ENCODE results near the gene TRIP11.

TRIP11 gene

GRCh38 chr14:91956616-91957015 is 83.2 kb downstream of the TRIP11 start:
- Histone ChIP-seq H3K9me3 (ENCODE audit: control insufficient read depth in 2 of 2, low read length in 2 of 2) (no peaks in the 10 kb centered on the region), H3K4me3 (ENCODE audit: low read length in 2 of 2) (no peak overlapping the region), H3K27me3 (ENCODE audit: control insufficient read depth in 1 of 2, insufficient read depth in 2 of 2, low read length in 2 of 2) (peaks cover 2 to 4% of the 10 kb centered on the region in 2 donors), H3K9ac (ENCODE audit: low read length in 2 of 2) (no peak overlapping the region), H3K4me1 (ENCODE audit: control insufficient read depth, insufficient read depth, low read length) (no peaks in the 10 kb centered on the region), H3K27ac (ENCODE audit: low read length) (no peak overlapping the region), H3K36me3 (ENCODE audit: control insufficient read depth in 2 of 2, insufficient read depth in 2 of 2, low read length in 2 of 2) (no peaks in the 10 kb centered on the region)

- Histone ChIP-seq H3K27ac (ENCODE audit: low read length) (no peak overlapping the region), H3K4me1 (ENCODE audit: control insufficient read depth, insufficient read depth, low read length) (no peaks in the 10 kb centered on the region), H3K9me3 (ENCODE audit: control insufficient read depth in 2 of 2, low read length in 2 of 2) (no peaks in the 10 kb centered on the region), H3K36me3 (ENCODE audit: control insufficient read depth in 2 of 2, insufficient read depth in 2 of 2, low read length in 2 of 2) (no peaks in the 10 kb centered on the region), H3K9ac (ENCODE audit: low read length in 2 of 2) (no peak overlapping the region), H3K4me3 (ENCODE audit: low read length in 2 of 2) (no peak overlapping the region), H3K27me3 (ENCODE audit: control insufficient read depth in 1 of 2, insufficient read depth in 2 of 2, low read length in 2 of 2) (peaks cover 2 to 4% of the 10 kb centered on the region in 2 donors)
Measured at GRCh38 chr14:91955168-91955567, 84.7 kb downstream of the TRIP11 start.

- no peak overlapping the region for H3K27ac ChIP-seq (ENCODE audit: low read length)
- H3K9ac ChIP-seq (ENCODE audit: low read length in 2 of 2), result no peak overlapping the region
- no peak overlapping the region for H3K4me3 ChIP-seq (ENCODE audit: low read length in 2 of 2)
- no peaks in the 10 kb centered on the region for H3K36me3 ChIP-seq (ENCODE audit: control insufficient read depth in 2 of 2, insufficient read depth in 2 of 2, low read length in 2 of 2)
- no peaks in the 10 kb centered on the region for H3K4me1 ChIP-seq (ENCODE audit: control insufficient read depth, insufficient read depth, low read length)
- H3K27me3 ChIP-seq (ENCODE audit: control insufficient read depth in 1 of 2, insufficient read depth in 2 of 2, low read length in 2 of 2), result peaks cover 0 to 2% of the 10 kb centered on the region in 2 donors
- no peaks in the 10 kb centered on the region for H3K9me3 ChIP-seq (ENCODE audit: control insufficient read depth in 2 of 2, low read length in 2 of 2)
Measured at GRCh38 chr14:91953170-91953985, 86.5 kb downstream of the TRIP11 start.

- Histone ChIP-seq H3K27me3 (ENCODE audit: control insufficient read depth in 1 of 2, insufficient read depth in 2 of 2, low read length in 2 of 2) (peaks cover 0 to 9% of the 10 kb centered on the region in 2 donors), H3K4me3 (ENCODE audit: low read length in 2 of 2) (peak within 1 kb of the TSS; percentile 56 to 74), H3K4me1 (ENCODE audit: control insufficient read depth, insufficient read depth, low read length) (peaks cover 21% of the 10 kb centered on the region), H3K27ac (ENCODE audit: low read length) (peak within 1 kb of the TSS; percentile 66), H3K36me3 (ENCODE audit: control insufficient read depth in 2 of 2, insufficient read depth in 2 of 2, low read length in 2 of 2) (no peaks in the 10 kb centered on the region), H3K9me3 (ENCODE audit: control insufficient read depth in 2 of 2, low read length in 2 of 2) (no peaks in the 10 kb centered on the region), H3K9ac (ENCODE audit: low read length in 2 of 2) (peak within 1 kb of the TSS; percentile 47 to 52)
Measured at GRCh38 chr14:91947475-91948184, 92.2 kb downstream of the TRIP11 start, which contains the start of gene FBLN5. Gene FBLN5, minus strand, starts transcription at chr14:91947694. Its CDS starts 465 bp downstream, at chr14:91947229.

- H3K36me3 ChIP-seq (ENCODE audit: control insufficient read depth in 2 of 2, insufficient read depth in 2 of 2, low read length in 2 of 2), result no peaks in the 10 kb centered on the region
- H3K9me3 ChIP-seq (ENCODE audit: control insufficient read depth in 2 of 2, low read length in 2 of 2), result no peaks in the 10 kb centered on the region
- peaks cover 0 to 9% of the 10 kb centered on the region in 2 donors for H3K27me3 ChIP-seq (ENCODE audit: control insufficient read depth in 1 of 2, insufficient read depth in 2 of 2, low read length in 2 of 2)
- H3K4me1 ChIP-seq (ENCODE audit: control insufficient read depth, insufficient read depth, low read length), result peaks cover 21% of the 10 kb centered on the region
- peak overlapping the region; percentile 47 to 52 for H3K9ac ChIP-seq (ENCODE audit: low read length in 2 of 2)
- peak overlapping the region; percentile 56 to 74 for H3K4me3 ChIP-seq (ENCODE audit: low read length in 2 of 2)
- H3K27ac ChIP-seq (ENCODE audit: low read length), result peak overlapping the region; percentile 66
Measured at GRCh38 chr14:91946622-91947474, 93.0 kb downstream of the TRIP11 start.

- Histone ChIP-seq H3K27ac (ENCODE audit: low read length) (peak overlapping the region; percentile 66), H3K36me3 (ENCODE audit: control insufficient read depth in 2 of 2, insufficient read depth in 2 of 2, low read length in 2 of 2) (no peaks in the 10 kb centered on the region), H3K9me3 (ENCODE audit: control insufficient read depth in 2 of 2, low read length in 2 of 2) (no peaks in the 10 kb centered on the region), H3K4me3 (ENCODE audit: low read length in 2 of 2) (peak overlapping the region; percentile 41 to 74), H3K9ac (ENCODE audit: low read length in 2 of 2) (peak overlapping the region; percentile 47 to 49), H3K27me3 (ENCODE audit: control insufficient read depth in 1 of 2, insufficient read depth in 2 of 2, low read length in 2 of 2) (peaks cover 0 to 9% of the 10 kb centered on the region in 2 donors), H3K4me1 (ENCODE audit: control insufficient read depth, insufficient read depth, low read length) (peaks cover 21% of the 10 kb centered on the region)
Measured at GRCh38 chr14:91945751-91946621, 93.9 kb downstream of the TRIP11 start.

- H3K4me3 ChIP-seq (ENCODE audit: low read length in 2 of 2), result no peak overlapping the region
Measured at GRCh38 chr14:91942946-91943345, 96.9 kb downstream of the TRIP11 start.

GRCh38 chr14:91942128-91942527 is 97.7 kb downstream of the TRIP11 start:
- Histone ChIP-seq H3K4me3 (ENCODE audit: low read length in 2 of 2) (no peak overlapping the region), H3K27ac (ENCODE audit: low read length) (no peak overlapping the region), H3K36me3 (ENCODE audit: control insufficient read depth in 2 of 2, insufficient read depth in 2 of 2, low read length in 2 of 2) (peaks cover 0 to 6% of the 10 kb centered on the region in 2 donors), H3K4me1 (ENCODE audit: control insufficient read depth, insufficient read depth, low read length) (peaks cover 17% of the 10 kb centered on the region), H3K9ac (ENCODE audit: low read length in 2 of 2) (no peak overlapping the region), H3K27me3 (ENCODE audit: control insufficient read depth in 1 of 2, insufficient read depth in 2 of 2, low read length in 2 of 2) (peaks cover 0 to 6% of the 10 kb centered on the region in 2 donors), H3K9me3 (ENCODE audit: control insufficient read depth in 2 of 2, low read length in 2 of 2) (peaks cover 0 to 3% of the 10 kb centered on the region in 2 donors)

More at GRCh38 chr14:91942946-91943345, 96.9 kb downstream of the TRIP11 start:
- Histone ChIP-seq H3K27ac (ENCODE audit: low read length) (no peak overlapping the region), H3K36me3 (ENCODE audit: control insufficient read depth in 2 of 2, insufficient read depth in 2 of 2, low read length in 2 of 2) (peaks cover 0 to 6% of the 10 kb centered on the region in 2 donors), H3K27me3 (ENCODE audit: control insufficient read depth in 1 of 2, insufficient read depth in 2 of 2, low read length in 2 of 2) (peaks cover 0 to 9% of the 10 kb centered on the region in 2 donors), H3K9ac (ENCODE audit: low read length in 2 of 2) (no peak overlapping the region), H3K9me3 (ENCODE audit: control insufficient read depth in 2 of 2, low read length in 2 of 2) (peaks cover 0 to 3% of the 10 kb centered on the region in 2 donors), H3K4me1 (ENCODE audit: control insufficient read depth, insufficient read depth, low read length) (peaks cover 21% of the 10 kb centered on the region)

GRCh38 chr14:91940209-91940608 is 99.7 kb downstream of the TRIP11 start:
- no peak overlapping the region for H3K9ac ChIP-seq (ENCODE audit: low read length in 2 of 2)
- H3K4me3 ChIP-seq (ENCODE audit: low read length in 2 of 2), result no peak overlapping the region
- H3K27me3 ChIP-seq (ENCODE audit: control insufficient read depth in 1 of 2, insufficient read depth in 2 of 2, low read length in 2 of 2), result peaks cover 0 to 1% of the 10 kb centered on the region in 2 donors
- peaks cover 0 to 8% of the 10 kb centered on the region in 2 donors for H3K36me3 ChIP-seq (ENCODE audit: control insufficient read depth in 2 of 2, insufficient read depth in 2 of 2, low read length in 2 of 2)
- no peak overlapping the region for H3K27ac ChIP-seq (ENCODE audit: low read length)
- H3K9me3 ChIP-seq (ENCODE audit: control insufficient read depth in 2 of 2, low read length in 2 of 2), result peaks cover 0 to 3% of the 10 kb centered on the region in 2 donors
- H3K4me1 ChIP-seq (ENCODE audit: control insufficient read depth, insufficient read depth, low read length), result peaks cover 5% of the 10 kb centered on the region

All from stomach smooth muscle (tissue), 2 donors.